Left lung (tissue), 10 donors: ENCODE data around the gene AEBP1. TPM values are rescaled to one million over a fixed set of nuclear protein-coding genes. Genes with fewer than 3 reads are reported as not detected.

Experiments
- ATAC-seq: fragments of 200-7000 bp; cut with Tn5 transposase; one replicate; pipeline ENCODE4 v1.9.1; 2020; ENCODE audit warnings: moderate library complexity
- DNase-seq, 4 donors: peaks; one replicate each; pipeline ENCODE4 v3.0.0-alpha.2; 2013 to 2020
- H3K27ac ChIP-seq, 2 donors: fragments of 200-600 bp; sonication (generic) in 1 of 2; one replicate each; pipeline versions ENCODE4 v1.5.0 to v1.8.0; 2020 to 2021
- H3K27me3 ChIP-seq, 2 donors: fragments of 200-600 bp; sonication (generic) in 1 of 2; one replicate each; pipeline versions ENCODE4 v1.5.0 to v1.8.0; 2020 to 2021
- H3K36me3 ChIP-seq, 2 donors: fragments of 200-600 bp; sonication (generic) in 1 of 2; one replicate each; pipeline versions ENCODE4 v1.5.0 to v1.8.0; 2020 to 2021
- H3K4me1 ChIP-seq, 2 donors: fragments of 200-600 bp; one replicate each; pipeline ENCODE4 v1.8.0; 2021
- H3K4me3 ChIP-seq, 2 donors: fragments of 200-600 bp; sonication (generic) in 1 of 2; one replicate each; pipeline versions ENCODE4 v1.5.0 to v1.8.0; 2020 to 2021; ENCODE audit warnings: mild to moderate bottlenecking in 1 of 2
- H3K9me3 ChIP-seq, 2 donors: fragments of 200-600 bp; sonication (generic) in 1 of 2; one replicate each; pipeline versions ENCODE4 v1.5.0 to v1.8.0; 2020 to 2021
- CTCF ChIP-seq, 2 donors: fragments of 200-600 bp; sonication (generic) in 1 of 2; IDR thresholded peaks; one replicate each; pipeline versions ENCODE4 v1.5.0 to v1.8.0; 2021; ENCODE audit warnings: antibody characterized with exemption in 2 of 2
- intact Hi-C, 2 donors: fragments of 100-400 bp; cut with DNase I; formaldehyde crosslinking; loops; one replicate each; pipeline versions ENCODE4 v1.11.2 to v1.14.2; 2022
- polyA plus RNA-seq, 6 donors: library from polyadenylated mRNA; unstranded; fragments of 120-200 nt; gene quantifications; one replicate each; pipeline ENCODE4 v1.2.1, GENCODE V29; 2013; ENCODE audit not compliant: insufficient read length in 6 of 6
- total RNA-seq, 2 donors: library from RNA; stranded (reverse); fragmentation: NEBNext Ultra II Directional; extraction: Animal tissue kit (Norgen Biotek cat#: 25700); gene quantifications; one replicate each; pipeline ENCODE4 v1.2.1, GENCODE V29; 2021
- donor health status: DM: no; HTN: yes; CAD: no.
- donor health status: DM: no; HTN: no; CAD: no.

The AEBP1 gene
- total and polyA plus RNA-seq, 8 donors = 53.6 to 195 (median 64.7) TPM

- Histone ChIP-seq H3K27me3 (no peaks in the 10 kb centered on the region), H3K4me3 (no peak overlapping the region), H3K9me3 (no peaks in the 10 kb centered on the region), H3K4me1 (peaks cover 7 to 16% of the 10 kb centered on the region in 2 donors), H3K36me3 (peaks cover 0 to 11% of the 10 kb centered on the region in 2 donors), H3K27ac (no peak overlapping the region)
- intact Hi-C loops = no loop called here
- no peak for DNase-seq
- no peak for ATAC-seq
- no peak for TF ChIP-seq CTCF (IDR thresholded peaks at IDR 0.05)
These were observed 19.4 kb upstream of the AEBP1 start for GRCh38 chr7:44084701-44085100.

GRCh38 chr7:44085546-44085945 lies 18.6 kb upstream of the AEBP1 start:
- intact Hi-C loops = no loop called here
- Histone ChIP-seq H3K4me1 (peaks cover 7 to 11% of the 10 kb centered on the region in 2 donors), H3K27me3 (no peaks in the 10 kb centered on the region), H3K27ac (no peak overlapping the region), H3K4me3 (no peak overlapping the region), H3K9me3 (no peaks in the 10 kb centered on the region), H3K36me3 (peaks cover 0 to 2% of the 10 kb centered on the region in 2 donors)
- ATAC-seq (no peak), DNase-seq (peak in 1 of 4 donors; percentile 10)
- no peak for TF ChIP-seq CTCF (IDR thresholded peaks at IDR 0.05)

- DNase-seq (no peak), ATAC-seq (no peak)
- Histone ChIP-seq H3K27ac (no peak overlapping the region), H3K9me3 (no peaks in the 10 kb centered on the region), H3K4me1 (no peaks in the 10 kb centered on the region), H3K4me3 (no peak overlapping the region), H3K36me3 (no peaks in the 10 kb centered on the region), H3K27me3 (no peaks in the 10 kb centered on the region)
- no peak for TF ChIP-seq CTCF (IDR thresholded peaks at IDR 0.05)
- intact Hi-C loops = no loop called here
These were observed 17.5 kb upstream of the AEBP1 start for GRCh38 chr7:44086627-44087026.

- ATAC-seq (peak; percentile 53), DNase-seq (peak in 1 of 4 donors; percentile 43)
- intact Hi-C loops = no loop called here
- no peak for TF ChIP-seq CTCF (IDR thresholded peaks at IDR 0.05)
- Histone ChIP-seq H3K4me1 (no peaks in the 10 kb centered on the region), H3K4me3 (no peak overlapping the region), H3K27me3 (no peaks in the 10 kb centered on the region), H3K27ac (peak overlapping the region; percentile 58 to 84), H3K36me3 (no peaks in the 10 kb centered on the region), H3K9me3 (no peaks in the 10 kb centered on the region)
These were observed 16.0 kb upstream of the AEBP1 start for GRCh38 chr7:44087911-44088838.

- TF ChIP-seq CTCF (IDR thresholded peaks at IDR 0.05) = no peak
- no peak for DNase-seq
- ATAC-seq = no peak
- no peaks in the 10 kb centered on the region for H3K9me3 ChIP-seq
- no peaks in the 10 kb centered on the region for H3K36me3 ChIP-seq
- H3K27ac ChIP-seq = no peak overlapping the region
- intact Hi-C loops = no loop called here
- H3K27me3 ChIP-seq = no peaks in the 10 kb centered on the region
- H3K4me3 ChIP-seq = no peak overlapping the region
- H3K4me1 ChIP-seq = peaks cover 3 to 4% of the 10 kb centered on the region in 2 donors
These were observed 11.0 kb upstream of the AEBP1 start for GRCh38 chr7:44093102-44093641.
